Right ventricle myocardium superior (tissue), 1 donor: ENCODE measurements around the gene PBX1. TPM values are rescaled to one million over a fixed set of nuclear protein-coding genes. Genes with fewer than 3 reads are reported as not detected.
A peak's percentile ranks its signal among the peaks of the same experiment; 100 is the strongest.

Experiments
- ATAC-seq: fragments of 200-7000 bp; cut with Tn5 transposase; one replicate; pipeline ENCODE4 v1.9.1; 2020; ENCODE audit warnings: mild to moderate bottlenecking; ENCODE audit not compliant: poor library complexity
- DNase-seq: peaks from one replicate; pipeline ENCODE4 v3.0.0-alpha.2; 2020
- intact Hi-C: fragments of 100-400 bp; cut with DNase I; formaldehyde crosslinking; loops from one replicate; pipeline ENCODE4 v1.11.2; 2022
- total RNA-seq: library from RNA; stranded (reverse); fragmentation: NEBNext Ultra II Directional; extraction: Animal tissue kit (Norgen Biotek cat#: 25700); gene quantifications from one replicate; pipeline ENCODE4 v1.2.1, GENCODE V29; 2021
- donor health status: DM: no; HTN: yes; CAD: no; lungs with severe emphysema.

Gene PBX1
- total RNA-seq, 1 donor from 2014 or later = 69.1 TPM

- intact Hi-C loops = no loop called here
- DNase-seq (peak; percentile 71), ATAC-seq (peak; percentile 89)
Measured at GRCh38 chr1:164772635-164773034, 213.7 kb downstream of the PBX1 start.

DNA sequence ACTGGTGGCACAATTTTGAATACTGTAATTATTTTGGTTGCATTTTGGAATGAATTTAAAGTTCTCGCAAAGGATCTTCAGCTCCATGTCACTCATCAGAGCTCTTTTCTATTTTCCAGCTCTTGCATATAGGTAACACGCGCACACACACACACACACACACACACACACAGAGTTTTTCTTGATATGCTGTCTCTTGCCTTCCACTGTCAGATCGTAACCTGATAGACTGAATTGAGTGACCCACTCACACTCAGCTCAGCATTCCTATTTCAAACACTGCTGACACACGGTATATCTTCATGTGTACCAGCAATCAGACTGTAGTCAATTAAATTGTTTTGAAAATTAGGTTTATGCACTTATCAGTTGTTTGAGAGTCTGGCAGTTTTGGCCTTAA, 214.1 kb downstream of the PBX1 start:
- ATAC-seq (peak; percentile 3), DNase-seq (no peak)
- intact Hi-C loops = no loop called here

DNA sequence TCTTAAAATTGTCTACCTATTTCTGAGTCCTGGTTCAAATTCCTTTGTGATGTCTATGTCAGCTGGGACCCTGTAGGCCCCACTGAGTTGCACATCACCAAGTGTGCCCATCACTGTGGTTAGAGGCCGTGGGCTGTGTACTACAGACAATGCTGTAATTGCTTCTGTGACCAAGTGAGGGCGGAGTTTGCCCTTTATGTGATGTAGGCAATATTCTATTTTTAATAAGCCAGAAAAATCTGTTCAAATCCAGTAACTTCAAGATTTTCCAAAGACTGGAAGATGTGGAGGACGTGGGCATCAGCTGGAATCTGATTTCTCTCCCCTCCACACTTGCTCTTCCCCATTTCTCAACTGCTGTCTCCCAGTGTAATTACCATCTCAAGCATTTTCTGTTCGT, 215.4 kb downstream of the PBX1 start:
- DNase-seq (no peak), ATAC-seq (no peak)
- intact Hi-C loops = no loop called here

- ATAC-seq = no peak
- intact Hi-C loops = no loop called here
- DNase-seq = no peak
Measured at GRCh38 chr1:164774819-164775654, 216.1 kb downstream of the PBX1 start.

DNA sequence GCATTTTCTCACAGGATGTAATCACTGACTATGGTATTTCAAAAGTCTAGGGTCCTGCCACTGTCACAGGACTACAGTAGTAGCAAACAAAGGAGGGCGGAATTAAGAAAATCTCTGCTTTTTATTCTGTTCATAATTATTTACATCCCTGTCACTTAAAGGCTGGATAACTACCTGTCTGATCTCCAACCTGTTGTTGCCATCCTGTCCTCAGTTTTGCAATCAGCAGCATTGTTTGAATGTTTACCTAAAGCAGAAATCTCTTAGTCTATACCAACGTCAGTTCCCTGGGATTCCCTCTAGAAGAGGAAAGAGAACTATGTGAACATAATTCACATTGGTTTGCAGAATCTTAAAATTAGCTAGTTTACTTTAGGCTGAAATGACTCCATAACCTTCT, 218.5 kb downstream of the PBX1 start:
- DNase-seq (no peak), ATAC-seq (no peak)
- intact Hi-C loops = no loop called here

GRCh38 chr1:164779376-164779775, 220.4 kb downstream of the PBX1 start:
- intact Hi-C loops = no loop called here
- ATAC-seq = peak; percentile 18
- no peak for DNase-seq

GRCh38 chr1:164780111-164780812, 221.3 kb downstream of the PBX1 start:
- no peak for ATAC-seq
- DNase-seq = no peak

DNA sequence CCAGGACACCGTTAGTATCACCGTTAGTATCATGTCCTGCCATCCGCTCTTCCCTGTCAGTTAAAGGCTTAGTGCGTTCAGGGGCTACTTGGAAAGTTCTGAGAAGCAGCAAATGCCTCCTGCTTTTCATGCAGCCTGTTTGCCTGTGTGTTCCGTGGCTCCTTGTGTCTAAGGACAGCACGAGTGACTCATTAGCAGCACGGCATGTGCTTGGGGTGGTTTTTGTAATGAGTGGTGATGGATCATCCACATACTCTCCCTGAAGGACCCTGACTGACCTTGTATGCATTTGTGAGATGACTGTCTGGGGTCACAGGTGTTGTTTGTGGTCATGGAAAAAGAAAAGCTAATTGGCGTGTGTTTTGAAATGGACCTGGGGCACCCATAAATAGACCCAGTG, 221.9 kb downstream of the PBX1 start:
- intact Hi-C loops = loop anchor here (10.0 kb wide), 4 partner anchors 66 to 294 kb away; no protein-coding TSS in a partner anchor
- DNase-seq (no peak), ATAC-seq (peak; percentile 79)

More at GRCh38 chr1:164780111-164780812, 221.3 kb downstream of the PBX1 start:
- intact Hi-C loops = loop anchor here (10.0 kb wide), 4 partner anchors 65 to 295 kb away; no protein-coding TSS in a partner anchor

GRCh38 chr1:164781972-164782371, 223.0 kb downstream of the PBX1 start:
- DNase-seq (no peak), ATAC-seq (no peak)
- intact Hi-C loops = loop anchor here (10.0 kb wide), 4 partner anchors 67 to 293 kb away; no protein-coding TSS in a partner anchor

DNA sequence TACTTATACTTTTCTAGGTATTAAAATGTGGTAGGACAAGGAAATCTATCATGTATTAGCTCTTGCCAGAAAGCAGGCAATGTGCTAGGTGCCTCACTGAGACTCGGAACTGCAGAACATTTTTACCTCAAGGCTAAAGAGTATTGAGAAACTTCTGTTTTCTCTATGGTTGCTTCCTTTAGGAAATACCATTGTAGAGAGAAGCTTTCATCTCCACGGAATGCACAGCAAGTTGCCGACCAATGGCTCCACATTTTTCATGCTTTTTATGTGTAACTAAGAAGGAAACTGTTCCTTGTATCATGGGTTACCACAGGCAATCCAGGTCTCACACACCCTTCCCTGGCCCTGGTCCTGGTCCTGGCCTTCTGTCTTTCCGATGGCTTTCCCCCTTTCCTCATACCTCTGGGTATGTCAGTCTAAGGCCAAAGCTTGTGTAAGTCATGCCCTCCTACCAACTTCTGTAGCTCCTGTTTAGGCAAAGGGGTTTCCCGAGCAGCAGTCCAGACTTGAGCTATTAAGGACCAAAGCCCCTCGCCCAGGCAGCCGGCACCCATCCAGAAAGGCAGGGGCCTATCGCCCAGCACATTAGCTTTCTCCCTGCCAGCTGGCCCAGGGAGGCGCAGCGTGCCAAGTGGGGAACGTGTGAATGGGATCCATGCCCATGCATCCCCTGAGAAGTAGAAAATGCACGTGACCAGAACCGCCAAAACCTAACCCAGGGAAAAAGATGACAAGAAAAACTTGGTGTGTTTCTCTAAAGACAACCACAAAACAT, 225.0 kb downstream of the PBX1 start:
- peak; percentile 14 for ATAC-seq
- peak; percentile 68 for DNase-seq
- intact Hi-C loops = loop anchor here (10.0 kb wide), 4 partner anchors 69 to 291 kb away; no protein-coding TSS in a partner anchor

GRCh38 chr1:164784960-164785359, 226.0 kb downstream of the PBX1 start:
- no peak for ATAC-seq
- intact Hi-C loops = loop anchor here (5.0 to 10.0 kb wide), 5 partner anchors 70 to 290 kb away; no protein-coding TSS in a partner anchor
- no peak for DNase-seq

GRCh38 chr1:164785841-164786534, 227.0 kb downstream of the PBX1 start:
- peak; percentile 49 for ATAC-seq
- intact Hi-C loops = loop anchor here (5.0 to 10.0 kb wide), 5 partner anchors 71 to 289 kb away; no protein-coding TSS in a partner anchor
- no peak for DNase-seq

- intact Hi-C loops = loop anchor here (5.0 to 10.0 kb wide), 5 partner anchors 72 to 288 kb away; no protein-coding TSS in a partner anchor
- peak; percentile 87 for ATAC-seq
- DNase-seq = peak; percentile 86
Measured at GRCh38 chr1:164786980-164787833, 228.2 kb downstream of the PBX1 start.

GRCh38 chr1:164787834-164788231, 228.8 kb downstream of the PBX1 start:
- intact Hi-C loops = loop anchor here (5.0 to 10.0 kb wide), 5 partner anchors 73 to 287 kb away; no protein-coding TSS in a partner anchor
- DNase-seq (no peak), ATAC-seq (no peak)

DNA sequence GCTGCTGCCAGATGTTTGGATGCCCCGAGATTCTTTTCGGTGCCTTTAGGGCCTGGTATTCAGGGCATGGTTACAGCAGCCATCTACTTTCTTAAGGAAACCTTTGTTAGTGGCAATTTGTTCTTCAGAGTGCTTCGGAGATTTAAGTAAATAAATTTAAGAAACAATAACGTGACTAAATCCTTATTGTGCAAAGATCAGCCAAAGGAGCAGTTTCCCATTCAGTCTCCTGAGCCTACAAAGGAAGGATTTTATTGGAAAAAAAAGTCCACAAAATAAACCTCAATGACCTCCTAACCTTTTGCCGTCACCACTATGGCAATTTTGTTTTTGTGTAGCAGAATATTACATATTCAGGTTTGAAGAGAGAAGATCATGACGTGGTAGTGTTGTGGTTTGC, 231.1 kb downstream of the PBX1 start:
- intact Hi-C loops = no loop called here
- no peak for DNase-seq

DNA sequence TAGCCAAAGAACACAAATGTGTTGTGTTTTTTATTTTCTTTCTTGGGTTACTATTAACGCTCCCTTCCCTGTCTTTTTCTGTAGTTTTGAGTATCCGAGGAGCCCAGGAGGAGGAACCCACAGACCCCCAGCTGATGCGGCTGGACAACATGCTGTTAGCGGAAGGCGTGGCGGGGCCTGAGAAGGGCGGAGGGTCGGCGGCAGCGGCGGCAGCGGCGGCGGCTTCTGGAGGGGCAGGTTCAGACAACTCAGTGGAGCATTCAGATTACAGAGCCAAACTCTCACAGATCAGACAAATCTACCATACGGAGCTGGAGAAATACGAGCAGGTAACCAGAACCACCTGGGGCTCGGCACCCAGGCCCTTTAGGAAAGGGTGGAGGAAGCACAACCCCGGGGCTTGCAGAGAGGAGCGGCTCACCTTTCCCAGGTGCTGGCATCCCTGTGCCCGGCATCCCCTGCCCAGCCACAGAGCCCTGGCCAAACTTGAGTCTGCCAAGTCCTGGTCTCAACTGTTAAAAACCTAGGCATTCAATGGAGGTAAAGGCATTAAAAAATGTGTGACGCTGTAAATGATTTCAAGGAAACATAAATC, 233.5 kb downstream of the PBX1 start:
- intact Hi-C loops = no loop called here
- DNase-seq (no peak), ATAC-seq (no peak)

More for the DNA sequence above, 231.1 kb downstream of the PBX1 start:
- no peak for ATAC-seq

- intact Hi-C loops = no loop called here
- ATAC-seq = peak; percentile 84
- no peak for DNase-seq
Measured at GRCh38 chr1:164794356-164794755, 235.4 kb downstream of the PBX1 start.
